Measurements from ENCODE around the gene OPRL1.

GRCh38 chr20:64030371-64031134, 49.3 kb upstream of the OPRL1 start:
- TF ChIP-seq CTCF (conservative IDR thresholded peaks at IDR 0.05) = no peak
- TF ChIP-seq EZH2 (IDR thresholded peaks at IDR 0.05; ENCODE audit: low read depth) = no peak

Data from PC-9 (cell line).